OCI-LY1 (cell line): ENCODE data around the gene FIS1.

Experiments
- H2AFZ ChIP-seq: fragments of 200-600 bp; sonication (generic), shearing (Covaris generic); 2 replicates; pipeline ENCODE4 v1.6.0; 2014; ENCODE audit warnings: antibody characterized with exemption, mild to moderate bottlenecking, low read length
- H3F3A ChIP-seq: fragments of 200-600 bp; sonication (generic), shearing (Covaris generic); 2 replicates; pipeline ENCODE4 v1.6.0; 2014; ENCODE audit warnings: mild to moderate bottlenecking, antibody characterized with exemption, low read length, moderate library complexity; ENCODE audit not compliant: insufficient read depth
- H3K27ac ChIP-seq: fragments of 200-600 bp; sonication (generic); 2 replicates; pipeline ENCODE4 v1.5.1; 2014; ENCODE audit warnings: low read length, mixed run types, mild to moderate bottlenecking, low read depth; ENCODE audit not compliant: poor library complexity, severe bottlenecking
- H3K27me3 ChIP-seq: fragments of 200-600 bp; sonication (generic); 2 replicates; pipeline ENCODE4 v1.6.0; 2014; ENCODE audit warnings: antibody characterized with exemption, mild to moderate bottlenecking, low read length, moderate library complexity; ENCODE audit not compliant: insufficient read depth
- H3K36me3 ChIP-seq: fragments of 200-600 bp; sonication (generic); 2 replicates; pipeline ENCODE4 v1.6.1; 2014; ENCODE audit warnings: mild to moderate bottlenecking, antibody characterized with exemption, low read length, moderate library complexity, mixed read lengths; ENCODE audit not compliant: insufficient read depth
- H3K4me1 ChIP-seq: fragments of 200-600 bp; sonication (generic); 2 replicates; pipeline ENCODE4 v1.5.1; 2014; ENCODE audit warnings: mild to moderate bottlenecking, low read length, moderate library complexity; ENCODE audit not compliant: insufficient read depth, severe bottlenecking
- H3K4me2 ChIP-seq: fragments of 200-600 bp; sonication (generic), shearing (Covaris generic); 2 replicates; pipeline ENCODE4 v1.6.1; 2014; ENCODE audit warnings: low read length
- H3K4me3 ChIP-seq: fragments of 200-600 bp; sonication (generic); 2 replicates; pipeline ENCODE4 v1.5.1; 2014; ENCODE audit warnings: low read length, low read depth, mild to moderate bottlenecking, mixed read lengths; ENCODE audit not compliant: poor library complexity, severe bottlenecking
- H3K79me2 ChIP-seq: fragments of 200-600 bp; shearing (Covaris generic); 2 replicates; pipeline ENCODE4 v1.6.1; 2016; ENCODE audit warnings: mixed run types, low read length, mixed read lengths; ENCODE audit not compliant: insufficient read depth
- H3K9ac ChIP-seq: fragments of 200-600 bp; sonication (generic), shearing (Covaris generic); 2 replicates; pipeline ENCODE4 v1.6.1; 2014; ENCODE audit warnings: mild to moderate bottlenecking, low read length, mixed read lengths
- H3K9me2 ChIP-seq: fragments of 200-600 bp; sonication (generic), shearing (Covaris generic); 2 replicates; pipeline ENCODE4 v1.6.1; 2014; ENCODE audit warnings: low read depth, mild to moderate bottlenecking, low read length, mixed read lengths
- H3K9me3 ChIP-seq: fragments of 200-600 bp; shearing (Covaris generic); 2 replicates; pipeline ENCODE4 v1.6.1; 2014; ENCODE audit warnings: low read length, mixed read lengths
- H4K20me1 ChIP-seq: fragments of 200-600 bp; sonication (generic), shearing (Covaris generic); 2 replicates; pipeline ENCODE4 v1.6.0; 2016; ENCODE audit warnings: mild to moderate bottlenecking, low read length; ENCODE audit not compliant: insufficient read depth
- CTCF ChIP-seq: fragments of 200-600 bp; sonication (generic), shearing (Covaris generic); IDR thresholded peaks from 2 replicates; pipeline ENCODE4 v1.5.1; 2017; ENCODE audit warnings: mild to moderate bottlenecking, antibody characterized with exemption, low read length, moderate library complexity, mixed read lengths
- EZH2 ChIP-seq: fragments of 200-600 bp; sonication (generic), shearing (Covaris generic); IDR thresholded peaks from 2 replicates; pipeline ENCODE4 v1.8.0; 2017; ENCODE audit warnings: borderline replicate concordance, mixed run types, mild to moderate bottlenecking, antibody characterized with exemption, low read length, moderate library complexity, mixed read lengths

The FIS1 gene

GRCh38 chr7:101234636-101235035, 10.2 kb downstream of the FIS1 start:
- H2AFZ ChIP-seq: no peak overlapping the region
- no peaks in the 10 kb centered on the region for H4K20me1 ChIP-seq
- no peaks in the 10 kb centered on the region for H3K79me2 ChIP-seq
- no peaks in the 10 kb centered on the region for H3F3A ChIP-seq
- H3K9ac ChIP-seq: no peak overlapping the region
- TF ChIP-seq CTCF (no peak), EZH2 (no peak)
- no peaks in the 10 kb centered on the region for H3K9me3 ChIP-seq
- H3K4me3 ChIP-seq: no peak overlapping the region
- H3K4me1 ChIP-seq: no peaks in the 10 kb centered on the region
- H3K4me2 ChIP-seq: no peak overlapping the region
- no peaks in the 10 kb centered on the region for H3K27me3 ChIP-seq
- no peaks in the 10 kb centered on the region for H3K9me2 ChIP-seq
- H3K27ac ChIP-seq: no peak overlapping the region
- peaks cover 33% of the 10 kb centered on the region for H3K36me3 ChIP-seq

GRCh38 chr7:101233907-101234547, 10.9 kb downstream of the FIS1 start:
- Histone ChIP-seq H3K9me2 (no peaks in the 10 kb centered on the region), H3K27me3 (no peaks in the 10 kb centered on the region), H3K4me2 (no peak overlapping the region), H2AFZ (no peak overlapping the region), H3K79me2 (no peaks in the 10 kb centered on the region), H3K36me3 (peaks cover 27% of the 10 kb centered on the region), H3K4me3 (no peak overlapping the region), H3F3A (no peaks in the 10 kb centered on the region), H4K20me1 (no peaks in the 10 kb centered on the region), H3K4me1 (no peaks in the 10 kb centered on the region), H3K9ac (no peak overlapping the region), H3K9me3 (no peaks in the 10 kb centered on the region), H3K27ac (no peak overlapping the region)
- TF ChIP-seq EZH2 (no peak), CTCF (no peak)

GRCh38 chr7:101232141-101232850, 12.6 kb downstream of the FIS1 start:
- no peak overlapping the region for H3K4me3 ChIP-seq
- no peak overlapping the region for H3K4me2 ChIP-seq
- H3K4me1 ChIP-seq: peaks cover 10% of the 10 kb centered on the region
- no peak overlapping the region for H2AFZ ChIP-seq
- H3K9me3 ChIP-seq: no peaks in the 10 kb centered on the region
- no peaks in the 10 kb centered on the region for H3K27me3 ChIP-seq
- peaks cover 12% of the 10 kb centered on the region for H3K36me3 ChIP-seq
- TF ChIP-seq CTCF: no peak
- TF ChIP-seq EZH2: no peak
- no peaks in the 10 kb centered on the region for H3K79me2 ChIP-seq
- H3F3A ChIP-seq: no peaks in the 10 kb centered on the region
- H4K20me1 ChIP-seq: no peaks in the 10 kb centered on the region
- H3K9me2 ChIP-seq: no peaks in the 10 kb centered on the region
- H3K27ac ChIP-seq: no peak overlapping the region
- H3K9ac ChIP-seq: no peak overlapping the region
